NCI-H1436 (cell line): Measurements from ENCODE around the gene PML.

Source experiments
- DNase-seq: peaks from one replicate; lab custom pipeline; 2025; lab: John Stamatoyannopoulos, UW

Gene PML

GRCh38 chr15:74008901-74009300, 14.4 kb downstream of the PML start:
- no peak for DNase-seq

- DNase-seq: no peak
Measured at GRCh38 chr15:74010929-74011540, 16.5 kb downstream of the PML start.

- DNase-seq: no peak
Measured at GRCh38 chr15:74011610-74012009, 17.1 kb downstream of the PML start.

GRCh38 chr15:74013374-74013894, 18.9 kb downstream of the PML start:
- no peak for DNase-seq

- no peak for DNase-seq
Measured at GRCh38 chr15:74019734-74020133, 25.2 kb downstream of the PML start.

GRCh38 chr15:74022706-74023470, 28.4 kb downstream of the PML start:
- no peak for DNase-seq

GRCh38 chr15:74024687-74025086, 30.2 kb downstream of the PML start:
- DNase-seq: no peak

GRCh38 chr15:74025436-74025835, 30.9 kb downstream of the PML start:
- no peak for DNase-seq

- DNase-seq: no peak
Measured at GRCh38 chr15:74027688-74028087, 33.2 kb downstream of the PML start.

- DNase-seq: no peak
Measured at GRCh38 chr15:74028646-74029045, 34.1 kb downstream of the PML start.

GRCh38 chr15:74032046-74032445, 37.5 kb downstream of the PML start:
- no peak for DNase-seq

GRCh38 chr15:74032606-74033561, 38.4 kb downstream of the PML start:
- DNase-seq: no peak

- no peak for DNase-seq
Measured at GRCh38 chr15:74034206-74034755, 39.8 kb downstream of the PML start.

- DNase-seq: no peak
Measured at GRCh38 chr15:74035121-74036017, 40.9 kb downstream of the PML start.

- DNase-seq: no peak
Measured at GRCh38 chr15:74036271-74037170, 42.0 kb downstream of the PML start.

GRCh38 chr15:74037171-74038117, 42.9 kb downstream of the PML start:
- DNase-seq: no peak

- DNase-seq: no peak
Measured at GRCh38 chr15:74038707-74039655, 44.5 kb downstream of the PML start.

GRCh38 chr15:74039656-74040010, 45.1 kb downstream of the PML start:
- DNase-seq: no peak
